Liver (tissue), 3 donors: ENCODE results near the gene SERTAD3.

ENCODE experiments used
- FOXA1 ChIP-seq: IDR thresholded peaks from 2 replicates; pipeline ENCODE4 v1.6.1; 2016; ENCODE audit warnings: antibody characterized with exemption
- GABPA ChIP-seq, 2 donors: IDR thresholded peaks in 1 of 2; conservative IDR thresholded peaks in 1 of 2; 2 replicates each; pipeline ENCODE4 v1.6.1; 2016; ENCODE audit warnings: antibody characterized with exemption in 2 of 2, mild to moderate bottlenecking in 1 of 2, moderate library complexity in 1 of 2
- TAF1 ChIP-seq: conservative IDR thresholded peaks from 2 replicates; pipeline ENCODE4 v1.6.1; 2016; ENCODE audit warnings: antibody characterized with exemption, mild to moderate bottlenecking
- YY1 ChIP-seq: IDR thresholded peaks from 2 replicates; pipeline ENCODE4 v1.6.1; 2016; ENCODE audit warnings: antibody characterized with exemption, mild to moderate bottlenecking
- TF ChIP-seq, protein P1 (sequence below): fragments of 150-350 bp; IDR thresholded peaks from 2 replicates; pipeline ENCODE4 v1.5.1; 2017; ENCODE audit warnings: improper control_type of control experiment, low read depth, low read length; ENCODE audit not compliant: missing input control
- TF ChIP-seq, protein P2 (sequence below): IDR thresholded peaks from 2 replicates; pipeline ENCODE4 v1.6.1; 2016; ENCODE audit warnings: antibody characterized with exemption, mild to moderate bottlenecking
- TF ChIP-seq, protein P3 (sequence below): IDR thresholded peaks from 2 replicates; pipeline ENCODE4 v1.6.1; 2016; ENCODE audit warnings: antibody characterized with exemption
- donor health status: healthy.
- donor health status: healthy.

DNA sequence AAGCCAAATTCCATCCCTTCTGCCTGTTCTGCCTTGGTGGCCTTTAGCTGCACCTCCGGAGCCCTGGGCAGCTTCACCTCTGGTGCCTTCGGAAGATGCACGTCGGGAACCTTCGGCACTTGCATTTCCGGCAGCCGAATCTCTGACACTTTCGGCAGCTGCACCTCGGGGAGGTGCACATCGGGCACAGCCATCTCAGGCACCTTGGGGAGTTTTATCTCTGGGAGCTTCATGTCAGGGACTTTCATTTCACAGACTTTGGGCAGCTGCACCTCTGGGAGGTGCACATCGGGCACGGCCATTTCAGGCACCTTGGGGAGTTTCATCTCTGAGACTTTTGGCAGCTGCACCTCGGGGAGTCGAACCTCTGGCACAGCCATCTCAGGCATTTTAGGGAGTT lies 48.2 kb downstream of the SERTAD3 start:
- TF ChIP-seq, protein P1, sequence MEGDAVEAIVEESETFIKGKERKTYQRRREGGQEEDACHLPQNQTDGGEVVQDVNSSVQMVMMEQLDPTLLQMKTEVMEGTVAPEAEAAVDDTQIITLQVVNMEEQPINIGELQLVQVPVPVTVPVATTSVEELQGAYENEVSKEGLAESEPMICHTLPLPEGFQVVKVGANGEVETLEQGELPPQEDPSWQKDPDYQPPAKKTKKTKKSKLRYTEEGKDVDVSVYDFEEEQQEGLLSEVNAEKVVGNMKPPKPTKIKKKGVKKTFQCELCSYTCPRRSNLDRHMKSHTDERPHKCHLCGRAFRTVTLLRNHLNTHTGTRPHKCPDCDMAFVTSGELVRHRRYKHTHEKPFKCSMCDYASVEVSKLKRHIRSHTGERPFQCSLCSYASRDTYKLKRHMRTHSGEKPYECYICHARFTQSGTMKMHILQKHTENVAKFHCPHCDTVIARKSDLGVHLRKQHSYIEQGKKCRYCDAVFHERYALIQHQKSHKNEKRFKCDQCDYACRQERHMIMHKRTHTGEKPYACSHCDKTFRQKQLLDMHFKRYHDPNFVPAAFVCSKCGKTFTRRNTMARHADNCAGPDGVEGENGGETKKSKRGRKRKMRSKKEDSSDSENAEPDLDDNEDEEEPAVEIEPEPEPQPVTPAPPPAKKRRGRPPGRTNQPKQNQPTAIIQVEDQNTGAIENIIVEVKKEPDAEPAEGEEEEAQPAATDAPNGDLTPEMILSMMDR: no peak
- TF ChIP-seq, protein P2, sequence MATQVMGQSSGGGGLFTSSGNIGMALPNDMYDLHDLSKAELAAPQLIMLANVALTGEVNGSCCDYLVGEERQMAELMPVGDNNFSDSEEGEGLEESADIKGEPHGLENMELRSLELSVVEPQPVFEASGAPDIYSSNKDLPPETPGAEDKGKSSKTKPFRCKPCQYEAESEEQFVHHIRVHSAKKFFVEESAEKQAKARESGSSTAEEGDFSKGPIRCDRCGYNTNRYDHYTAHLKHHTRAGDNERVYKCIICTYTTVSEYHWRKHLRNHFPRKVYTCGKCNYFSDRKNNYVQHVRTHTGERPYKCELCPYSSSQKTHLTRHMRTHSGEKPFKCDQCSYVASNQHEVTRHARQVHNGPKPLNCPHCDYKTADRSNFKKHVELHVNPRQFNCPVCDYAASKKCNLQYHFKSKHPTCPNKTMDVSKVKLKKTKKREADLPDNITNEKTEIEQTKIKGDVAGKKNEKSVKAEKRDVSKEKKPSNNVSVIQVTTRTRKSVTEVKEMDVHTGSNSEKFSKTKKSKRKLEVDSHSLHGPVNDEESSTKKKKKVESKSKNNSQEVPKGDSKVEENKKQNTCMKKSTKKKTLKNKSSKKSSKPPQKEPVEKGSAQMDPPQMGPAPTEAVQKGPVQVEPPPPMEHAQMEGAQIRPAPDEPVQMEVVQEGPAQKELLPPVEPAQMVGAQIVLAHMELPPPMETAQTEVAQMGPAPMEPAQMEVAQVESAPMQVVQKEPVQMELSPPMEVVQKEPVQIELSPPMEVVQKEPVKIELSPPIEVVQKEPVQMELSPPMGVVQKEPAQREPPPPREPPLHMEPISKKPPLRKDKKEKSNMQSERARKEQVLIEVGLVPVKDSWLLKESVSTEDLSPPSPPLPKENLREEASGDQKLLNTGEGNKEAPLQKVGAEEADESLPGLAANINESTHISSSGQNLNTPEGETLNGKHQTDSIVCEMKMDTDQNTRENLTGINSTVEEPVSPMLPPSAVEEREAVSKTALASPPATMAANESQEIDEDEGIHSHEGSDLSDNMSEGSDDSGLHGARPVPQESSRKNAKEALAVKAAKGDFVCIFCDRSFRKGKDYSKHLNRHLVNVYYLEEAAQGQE: no peak
- TF ChIP-seq FOXA1 (no peak), GABPA (IDR thresholded peaks at IDR 0.05 in 1 of 2, conservative IDR thresholded peaks at IDR 0.05 in 1 of 2) (no peak), YY1 (no peak), TAF1 (no peak)
- TF ChIP-seq, protein P3, sequence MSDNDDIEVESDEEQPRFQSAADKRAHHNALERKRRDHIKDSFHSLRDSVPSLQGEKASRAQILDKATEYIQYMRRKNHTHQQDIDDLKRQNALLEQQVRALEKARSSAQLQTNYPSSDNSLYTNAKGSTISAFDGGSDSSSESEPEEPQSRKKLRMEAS: no peak
